Activated CD4-positive, alpha-beta T cell treated with anti-CD3 and anti-CD28 coated beads for 48 hours (primary cell): Measurements from ENCODE around the gene RGS7BP.

Experiments used
- DNase-seq: peaks from one replicate; pipeline ENCODE4 v3.0.0-alpha.2; 2020

RGS7BP gene

GRCh38 chr5:64637144-64637543 is 131.3 kb downstream of the RGS7BP start:
- DNase-seq: peak; percentile 6

GRCh38 chr5:64637837-64638443 is 132.1 kb downstream of the RGS7BP start:
- no peak for DNase-seq

DNA sequence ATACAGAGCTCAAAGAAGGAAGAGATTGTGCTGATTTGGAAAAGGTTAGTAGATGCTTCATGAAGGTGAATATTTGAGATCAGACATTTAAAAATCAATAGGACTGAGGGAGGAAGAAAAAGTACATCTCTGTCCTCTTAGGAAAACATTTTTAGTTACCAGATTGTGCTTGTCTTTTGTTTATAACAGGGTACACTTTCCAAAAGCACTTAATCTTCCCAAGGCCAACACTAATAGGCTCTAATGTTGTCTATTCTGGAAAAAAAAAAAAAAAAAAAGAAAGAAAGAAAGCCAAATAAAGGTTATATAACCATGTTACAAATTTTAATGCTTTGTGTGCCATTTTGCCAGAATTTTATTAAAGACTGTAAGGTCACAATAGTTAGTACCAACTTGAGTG is 139.0 kb downstream of the RGS7BP start:
- DNase-seq: no peak

DNA sequence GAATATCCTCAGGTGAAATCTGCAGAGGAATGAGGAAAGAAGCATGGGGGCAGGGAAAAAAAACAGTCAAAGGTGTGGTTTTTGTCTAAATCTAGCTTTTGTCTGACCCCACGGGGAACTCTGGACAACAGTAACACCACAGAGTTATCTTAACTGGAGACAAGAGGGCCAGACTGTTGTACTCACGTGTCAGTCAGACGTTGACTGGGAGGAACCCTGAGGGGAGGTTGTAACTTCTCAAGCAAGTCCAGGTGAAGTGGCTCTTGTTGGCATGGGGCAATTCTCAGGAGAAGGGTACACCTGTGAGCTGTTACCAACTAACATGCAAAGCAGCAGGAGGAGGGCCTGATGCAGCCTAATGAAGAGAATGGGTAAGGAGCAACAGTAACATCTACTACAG is 140.4 kb downstream of the RGS7BP start:
- no peak for DNase-seq

GRCh38 chr5:64649512-64649911 is 143.7 kb downstream of the RGS7BP start:
- DNase-seq: no peak

DNA sequence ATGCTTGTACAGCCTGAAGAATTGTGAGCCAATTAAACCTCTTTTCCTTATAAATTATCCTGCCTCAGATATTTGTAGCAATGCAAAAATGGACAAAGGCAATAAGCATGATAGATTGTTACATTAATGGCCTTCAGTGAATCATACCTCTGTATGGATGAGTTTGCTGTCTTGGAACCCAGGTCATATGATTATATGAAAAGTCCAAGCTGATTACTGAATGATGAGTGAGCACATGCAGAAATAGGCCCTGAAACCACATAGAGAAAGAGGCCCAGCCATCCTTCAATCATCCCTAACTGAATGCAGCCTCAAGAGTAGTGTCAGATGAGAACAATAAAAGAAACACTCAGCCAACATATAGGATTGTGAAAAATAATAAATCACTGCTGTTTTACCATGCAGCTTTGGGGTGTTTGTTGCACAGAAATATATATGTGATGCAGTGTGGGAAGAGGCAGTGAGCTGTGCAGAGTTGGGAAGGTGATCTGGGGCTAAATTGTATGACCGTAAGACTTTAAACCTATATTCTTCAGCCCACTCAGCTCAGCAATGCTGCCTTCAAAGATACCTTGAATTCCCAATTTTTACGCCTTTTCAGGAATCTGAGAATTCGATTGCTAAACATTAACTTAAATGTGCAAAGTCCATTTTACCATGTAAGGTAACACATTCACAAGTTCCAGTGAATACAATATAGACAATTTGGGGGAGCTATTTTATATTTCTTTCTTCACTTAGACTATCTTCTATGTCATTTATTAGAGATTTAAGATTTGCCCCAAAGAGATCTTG is 148.1 kb downstream of the RGS7BP start:
- DNase-seq: no peak

- DNase-seq: no peak
Measured at GRCh38 chr5:64654561-64654938, 148.7 kb downstream of the RGS7BP start.

DNA sequence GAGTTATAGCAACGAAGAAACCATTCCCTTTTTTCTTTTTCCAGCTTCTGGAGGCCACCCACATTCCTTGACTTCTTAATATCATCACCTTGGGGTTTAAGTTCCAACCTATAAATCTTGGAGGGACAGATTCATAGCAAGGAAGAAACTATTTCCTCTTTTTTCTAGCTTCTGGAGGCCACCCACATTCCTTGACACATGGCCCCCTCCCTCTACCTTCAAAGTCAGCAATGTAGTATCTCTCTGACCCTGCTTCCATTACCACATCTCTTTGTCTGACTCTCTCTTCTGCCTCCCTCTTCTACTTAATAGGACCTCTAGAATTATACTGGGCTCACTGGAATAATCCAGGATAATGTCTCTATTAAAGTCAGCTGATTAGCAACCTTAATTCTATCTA is 149.8 kb downstream of the RGS7BP start:
- DNase-seq: no peak

DNA sequence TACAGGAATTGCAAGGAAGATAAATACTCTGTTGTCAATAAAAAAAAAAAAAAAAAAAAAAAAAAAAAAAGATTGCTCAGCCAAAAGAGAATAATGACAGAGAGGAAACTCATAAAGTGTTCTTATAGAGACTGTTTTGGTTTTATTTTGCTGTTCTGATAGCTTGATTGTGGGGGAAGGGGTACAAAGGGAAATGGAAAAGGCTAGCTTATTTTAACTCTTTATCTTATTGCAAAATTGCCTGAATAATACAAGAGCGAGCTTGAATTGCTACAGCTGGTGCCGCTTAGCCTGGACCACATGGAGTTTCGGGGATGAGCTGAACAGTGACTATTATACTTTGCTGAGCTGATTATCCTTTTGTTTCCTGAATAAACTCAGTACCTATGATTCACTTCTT is 153.5 kb downstream of the RGS7BP start:
- no peak for DNase-seq
